K562 (cell line): ENCODE data around the gene SMYD1. TPM values are rescaled to one million over a fixed set of nuclear protein-coding genes. Genes with fewer than 3 reads are reported as not detected.

Experiments used
- ARID1B ChIP-seq: fragments of 450-650 bp; IDR thresholded peaks from 2 replicates; pipeline ENCODE4 v1.6.1; 2016; ENCODE audit warnings: antibody characterized with exemption, mild to moderate bottlenecking, inconsistent platforms
- ATF7 ChIP-seq: fragments of 450-650 bp; IDR thresholded peaks from 2 replicates; pipeline ENCODE4 v1.7.1; 2014; ENCODE audit warnings: mild to moderate bottlenecking, moderate library complexity
- CEBPG ChIP-seq, 3 experiments: fragments of 200-800 bp in 1 of 3; sonication (Bioruptor generic) in 1 of 3; sonication (generic) in 1 of 3; formaldehyde crosslinking in 1 of 3; IDR thresholded peaks in 2 of 3; conservative IDR thresholded peaks in 1 of 3; 2 replicates each; pipeline versions ENCODE4 v1.6.1 to v1.8.0; 2016 to 2022; ENCODE audit warnings: missing compliant biosample characterization in 2 of 3, missing genetic modification characterization in 2 of 3, mild to moderate bottlenecking in 1 of 3, missing genetic modification reagents in 1 of 3
- CTBP1 ChIP-seq: fragments of 450-650 bp; IDR thresholded peaks from 2 replicates; pipeline ENCODE4 v1.6.1; 2016; ENCODE audit warnings: borderline replicate concordance
- DPF2 ChIP-seq: fragments of 450-650 bp; IDR thresholded peaks from 2 replicates; pipeline ENCODE4 v1.6.1; 2016
- EP300 ChIP-seq: IDR thresholded peaks from 2 replicates; pipeline ENCODE4 v1.6.1; 2012; ENCODE audit warnings: low read length, improper control_type of control experiment
- ETV5 ChIP-seq: sonication (generic); formaldehyde crosslinking; IDR thresholded peaks from 2 replicates; pipeline ENCODE4 v1.4.0; 2020; ENCODE audit warnings: low read depth, mild to moderate bottlenecking, missing genetic modification reagents
- ETV6 ChIP-seq, 3 experiments: fragments of 150-350 bp in 1 of 3; sonication (generic) in 1 of 3; formaldehyde crosslinking in 1 of 3; IDR thresholded peaks; 2 replicates each; pipeline versions ENCODE4 v1.6.1 to v1.8.0; 2014 to 2022; ENCODE audit warnings: borderline replicate concordance in 2 of 3, low read depth in 2 of 3, antibody characterized with exemption in 1 of 3, low read length in 1 of 3, mild to moderate bottlenecking in 1 of 3, missing genetic modification reagents in 1 of 3
- HDAC1 ChIP-seq, 2 experiments: fragments of 450-650 bp; IDR thresholded peaks; 2 replicates each; pipeline ENCODE4 v1.6.1; 2016 to 2017; ENCODE audit warnings: inconsistent platforms in 1 of 2, mild to moderate bottlenecking in 1 of 2, moderate library complexity in 1 of 2
- ILF3 ChIP-seq: fragments of 450-650 bp; IDR thresholded peaks from 2 replicates; pipeline ENCODE4 v1.6.1; 2018; ENCODE audit warnings: antibody characterized with exemption, mild to moderate bottlenecking, moderate library complexity, borderline replicate concordance
- MEIS2 ChIP-seq: fragments of 450-650 bp; IDR thresholded peaks from 2 replicates; pipeline ENCODE4 v1.6.1; 2014; ENCODE audit warnings: mild to moderate bottlenecking; ENCODE audit not compliant: partially characterized antibody
- POLR2B ChIP-seq: fragments of 450-650 bp; IDR thresholded peaks from 2 replicates; pipeline ENCODE4 v1.6.1; 2018; ENCODE audit warnings: low read depth; ENCODE audit not compliant: partially characterized antibody
- PTRF ChIP-seq: fragments of 450-650 bp; IDR thresholded peaks from 2 replicates; pipeline ENCODE4 v1.6.1; 2016; ENCODE audit warnings: mild to moderate bottlenecking, missing genetic modification characterization, missing compliant biosample characterization
- SAP30 ChIP-seq: fragments of 200-600 bp; sonication (generic); IDR thresholded peaks from 2 replicates; pipeline ENCODE4 v1.6.1; 2012; ENCODE audit warnings: borderline replicate concordance, low read depth, mild to moderate bottlenecking, moderate library complexity, low read length, control low read depth, inconsistent platforms; ENCODE audit not compliant: insufficient read depth, poor library complexity, severe bottlenecking
- TAL1 ChIP-seq: fragments of 450-650 bp; IDR thresholded peaks from 2 replicates; pipeline ENCODE4 v1.6.1; 2016; ENCODE audit warnings: mild to moderate bottlenecking
- THRAP3 ChIP-seq: fragments of 450-650 bp; IDR thresholded peaks from 2 replicates; pipeline ENCODE4 v1.6.1; 2016; ENCODE audit warnings: mild to moderate bottlenecking, inconsistent platforms, borderline replicate concordance
- ZNF589 ChIP-seq: fragments of 200-800 bp; sonication (Bioruptor generic); IDR thresholded peaks from 2 replicates; pipeline ENCODE4 v1.6.1; 2016; ENCODE audit warnings: low read depth, missing genetic modification characterization, missing compliant biosample characterization
- polyA plus RNA-seq, 8 experiments: library from polyadenylated mRNA; depleted of rRNA in 4 of 8; stranded (reverse) in 5 of 8; unstranded in 3 of 8; fragments of >200 nt; fragmentation: Nextera tagmentation in 2 of 8; fragmentation: Illumina TruSeq in 1 of 8; extraction: Ambion mirVana in 2 of 8; extraction: Trizol in 1 of 8; gene quantifications; 2 replicates each; pipeline versions ENCODE4 v1.2.1 to v1.2.3, GENCODE V29; 2011 to 2014; ENCODE audit warnings: inconsistent platforms in 1 of 8, missing spikeins in 1 of 8
- total RNA-seq, 7 experiments: library from RNA; depleted of rRNA in 6 of 7; stranded (reverse); fragments of >200 nt in 6 of 7; fragmentation: Illumina TruSeq in 2 of 7; extraction: Trizol in 2 of 7; gene quantifications; 2 replicates each; pipeline versions ENCODE4 v1.2.1 to v1.2.3, GENCODE V29; 2011 to 2021; ENCODE audit warnings: low replicate concordance in 1 of 7
- TF ChIP-seq, protein P1 (sequence below), 2 experiments: fragments of 450-650 bp; IDR thresholded peaks; 2 replicates each; pipeline ENCODE4 v1.6.1; 2016
- TF ChIP-seq, protein P2 (sequence below): sonication (generic); formaldehyde crosslinking; IDR thresholded peaks from 2 replicates; pipeline ENCODE4 v1.8.0; 2022; ENCODE audit warnings: mild to moderate bottlenecking, missing genetic modification reagents, borderline replicate concordance
- TF ChIP-seq, protein P3 (sequence below): sonication (generic); formaldehyde crosslinking; IDR thresholded peaks from 2 replicates; pipeline ENCODE4 v1.8.1; 2022; ENCODE audit warnings: missing genetic modification reagents
- TF ChIP-seq, protein P4 (sequence below), 2 experiments: fragments of 200-800 bp in 1 of 2; sonication (Bioruptor generic) in 1 of 2; sonication (generic) in 1 of 2; formaldehyde crosslinking in 1 of 2; IDR thresholded peaks in 1 of 2; conservative IDR thresholded peaks in 1 of 2; 2 replicates each; pipeline versions ENCODE4 v1.5.0 to v1.6.1; 2016 to 2020; ENCODE audit warnings: missing compliant biosample characterization in 1 of 2, missing genetic modification characterization in 1 of 2, missing genetic modification reagents in 1 of 2

The SMYD1 gene
- total and polyA plus RNA-seq, 9 of the 15 experiments (the other 6 are each of a cell fraction or from before 2014, with no cell fraction given) = not detected

DNA sequence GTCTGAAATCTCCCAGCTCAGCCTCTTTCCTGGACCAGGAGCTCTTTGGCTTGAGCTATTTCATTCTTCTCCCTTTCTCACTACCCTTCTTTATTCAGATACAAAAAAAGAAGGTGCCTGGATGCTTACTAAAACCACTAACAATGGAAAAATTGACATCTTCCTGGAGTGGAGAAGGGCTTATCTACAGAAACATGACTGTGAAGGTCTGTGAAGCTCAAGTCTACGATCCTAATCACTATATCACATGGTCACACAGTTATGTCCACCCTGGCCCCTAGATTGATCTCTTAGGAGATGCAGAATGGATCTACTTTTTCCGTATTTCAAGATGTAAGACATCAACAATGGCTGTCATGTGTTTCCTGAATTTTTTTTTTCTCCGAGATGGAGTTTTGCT is 6.3 kb upstream of the SMYD1 start (continued):
- TF ChIP-seq DPF2 (0 out of 2 replicates have a peak, but pooled peaks have one; percentile 18), CTBP1 (peak; percentile 62; the same call in 1 of the 2 replicates), THRAP3 (no peak), CEBPG (CRISPR knock-in tag; IDR thresholded peaks at IDR 0.05) (no peak), CEBPG (tag; conservative IDR thresholded peaks at IDR 0.05 in 1 of 2, IDR thresholded peaks at IDR 0.05 in 1 of 2) (no peak), ETV5 (no peak), ILF3 (no peak), ARID1B (peak; percentile 78), EP300 (peak; percentile 50; the same call in 1 of the 2 replicates), ATF7 (peak; percentile 71), POLR2B (no peak), ZNF589 (CRISPR knock-in tag) (no peak), MEIS2 (no peak), HDAC1 (IDR thresholded peaks at IDR 0.05) (no peak), ETV6 (IDR thresholded peaks at IDR 0.05; ENCODE audit: borderline replicate concordance in 1 of 2, low read depth in 2 of 2, low read length in 1 of 2) (no peak), ETV6 (CRISPR knock-in tag; IDR thresholded peaks at IDR 0.05; ENCODE audit: borderline replicate concordance) (no peak), TAL1 (peak; percentile 34; the same call in 1 of the 2 replicates), PTRF (tag) (no peak), SAP30 (no peak)
- TF ChIP-seq, protein P1, sequence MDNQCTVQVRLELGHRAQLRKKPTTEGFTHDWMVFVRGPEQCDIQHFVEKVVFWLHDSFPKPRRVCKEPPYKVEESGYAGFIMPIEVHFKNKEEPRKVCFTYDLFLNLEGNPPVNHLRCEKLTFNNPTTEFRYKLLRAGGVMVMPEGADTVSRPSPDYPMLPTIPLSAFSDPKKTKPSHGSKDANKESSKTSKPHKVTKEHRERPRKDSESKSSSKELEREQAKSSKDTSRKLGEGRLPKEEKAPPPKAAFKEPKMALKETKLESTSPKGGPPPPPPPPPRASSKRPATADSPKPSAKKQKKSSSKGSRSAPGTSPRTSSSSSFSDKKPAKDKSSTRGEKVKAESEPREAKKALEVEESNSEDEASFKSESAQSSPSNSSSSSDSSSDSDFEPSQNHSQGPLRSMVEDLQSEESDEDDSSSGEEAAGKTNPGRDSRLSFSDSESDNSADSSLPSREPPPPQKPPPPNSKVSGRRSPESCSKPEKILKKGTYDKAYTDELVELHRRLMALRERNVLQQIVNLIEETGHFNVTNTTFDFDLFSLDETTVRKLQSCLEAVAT (IDR thresholded peaks at IDR 0.05) = no peak
- TF ChIP-seq, protein P2, sequence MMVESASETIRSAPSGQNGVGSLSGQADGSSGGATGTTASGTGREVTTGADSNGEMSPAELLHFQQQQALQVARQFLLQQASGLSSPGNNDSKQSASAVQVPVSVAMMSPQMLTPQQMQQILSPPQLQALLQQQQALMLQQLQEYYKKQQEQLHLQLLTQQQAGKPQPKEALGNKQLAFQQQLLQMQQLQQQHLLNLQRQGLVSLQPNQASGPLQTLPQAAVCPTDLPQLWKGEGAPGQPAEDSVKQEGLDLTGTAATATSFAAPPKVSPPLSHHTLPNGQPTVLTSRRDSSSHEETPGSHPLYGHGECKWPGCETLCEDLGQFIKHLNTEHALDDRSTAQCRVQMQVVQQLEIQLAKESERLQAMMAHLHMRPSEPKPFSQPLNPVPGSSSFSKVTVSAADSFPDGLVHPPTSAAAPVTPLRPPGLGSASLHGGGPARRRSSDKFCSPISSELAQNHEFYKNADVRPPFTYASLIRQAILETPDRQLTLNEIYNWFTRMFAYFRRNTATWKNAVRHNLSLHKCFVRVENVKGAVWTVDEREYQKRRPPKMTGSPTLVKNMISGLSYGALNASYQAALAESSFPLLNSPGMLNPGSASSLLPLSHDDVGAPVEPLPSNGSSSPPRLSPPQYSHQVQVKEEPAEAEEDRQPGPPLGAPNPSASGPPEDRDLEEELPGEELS (CRISPR knock-in tag) = no peak
- TF ChIP-seq, protein P3, sequence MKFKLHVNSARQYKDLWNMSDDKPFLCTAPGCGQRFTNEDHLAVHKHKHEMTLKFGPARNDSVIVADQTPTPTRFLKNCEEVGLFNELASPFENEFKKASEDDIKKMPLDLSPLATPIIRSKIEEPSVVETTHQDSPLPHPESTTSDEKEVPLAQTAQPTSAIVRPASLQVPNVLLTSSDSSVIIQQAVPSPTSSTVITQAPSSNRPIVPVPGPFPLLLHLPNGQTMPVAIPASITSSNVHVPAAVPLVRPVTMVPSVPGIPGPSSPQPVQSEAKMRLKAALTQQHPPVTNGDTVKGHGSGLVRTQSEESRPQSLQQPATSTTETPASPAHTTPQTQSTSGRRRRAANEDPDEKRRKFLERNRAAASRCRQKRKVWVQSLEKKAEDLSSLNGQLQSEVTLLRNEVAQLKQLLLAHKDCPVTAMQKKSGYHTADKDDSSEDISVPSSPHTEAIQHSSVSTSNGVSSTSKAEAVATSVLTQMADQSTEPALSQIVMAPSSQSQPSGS (CRISPR knock-in tag) = no peak
- TF ChIP-seq, protein P4, sequence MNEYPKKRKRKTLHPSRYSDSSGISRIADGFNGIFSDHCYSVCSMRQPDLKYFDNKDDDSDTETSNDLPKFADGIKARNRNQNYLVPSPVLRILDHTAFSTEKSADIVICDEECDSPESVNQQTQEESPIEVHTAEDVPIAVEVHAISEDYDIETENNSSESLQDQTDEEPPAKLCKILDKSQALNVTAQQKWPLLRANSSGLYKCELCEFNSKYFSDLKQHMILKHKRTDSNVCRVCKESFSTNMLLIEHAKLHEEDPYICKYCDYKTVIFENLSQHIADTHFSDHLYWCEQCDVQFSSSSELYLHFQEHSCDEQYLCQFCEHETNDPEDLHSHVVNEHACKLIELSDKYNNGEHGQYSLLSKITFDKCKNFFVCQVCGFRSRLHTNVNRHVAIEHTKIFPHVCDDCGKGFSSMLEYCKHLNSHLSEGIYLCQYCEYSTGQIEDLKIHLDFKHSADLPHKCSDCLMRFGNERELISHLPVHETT (CRISPR knock-in tag; conservative IDR thresholded peaks at IDR 0.05 in 1 of 2, IDR thresholded peaks at IDR 0.05 in 1 of 2) = 0 out of 4 replicates have a peak, but pooled peaks of 1 of the 2 experiments have one; percentile 20
